Neural cell (in vitro differentiated cells): ENCODE measurements around the gene NCEH1.

Experiments used
- CTCF ChIP-seq: fragments of 450-650 bp; IDR thresholded peaks from 2 replicates; pipeline ENCODE4 v1.5.1; 2014; ENCODE audit warnings: antibody characterized with exemption, mild to moderate bottlenecking, moderate library complexity; ENCODE audit not compliant: poor library complexity, severe bottlenecking
- EP300 ChIP-seq: fragments of 450-650 bp; conservative IDR thresholded peaks from 2 replicates; pipeline ENCODE4 v1.6.1; 2014; ENCODE audit warnings: antibody characterized with exemption, mild to moderate bottlenecking, moderate library complexity; ENCODE audit not compliant: poor library complexity, severe bottlenecking
- EZH2 ChIP-seq: fragments of 200-600, 300-800 bp; shearing (Covaris generic), sonication (generic); IDR thresholded peaks from 2 replicates; pipeline ENCODE4 v1.6.1; 2014; ENCODE audit warnings: antibody characterized with exemption, low read length, borderline replicate concordance, mild to moderate bottlenecking; ENCODE audit not compliant: insufficient read depth, poor library complexity, severe bottlenecking
- MXI1 ChIP-seq: fragments of 450-650 bp; conservative IDR thresholded peaks from 2 replicates; pipeline ENCODE4 v1.6.1; 2014; ENCODE audit warnings: antibody characterized with exemption, mild to moderate bottlenecking; ENCODE audit not compliant: poor library complexity, severe bottlenecking
- POLR2AphosphoS5 ChIP-seq: IDR thresholded peaks from 2 replicates; pipeline ENCODE4 v1.6.1; 2012
- RAD21 ChIP-seq: fragments of 450-650 bp; conservative IDR thresholded peaks from 2 replicates; pipeline ENCODE4 v1.6.1; 2014; ENCODE audit warnings: antibody characterized with exemption, mild to moderate bottlenecking, moderate library complexity
- REST ChIP-seq: IDR thresholded peaks from 2 replicates; pipeline ENCODE4 v1.6.1; 2012; ENCODE audit warnings: borderline replicate concordance
- SMC3 ChIP-seq: fragments of 450-650 bp; conservative IDR thresholded peaks from 2 replicates; pipeline ENCODE4 v1.6.1; 2014; ENCODE audit warnings: antibody characterized with exemption, mild to moderate bottlenecking, moderate library complexity; ENCODE audit not compliant: poor library complexity
- TAF1 ChIP-seq: IDR thresholded peaks from 2 replicates; pipeline ENCODE4 v1.6.1; 2012; ENCODE audit warnings: low read depth

- TF ChIP-seq SMC3 (no peak), CTCF (no peak), REST (no peak), EZH2 (no peak), EP300 (no peak), TAF1 (no peak), POLR2AphosphoS5 (no peak), RAD21 (no peak), MXI1 (no peak)
Observed at GRCh38 chr3:172702256-172702655, 8.6 kb downstream of the NCEH1 start.
